AG04450 (cell line): ENCODE measurements around the gene GP9. TPM values are rescaled to one million over a fixed set of nuclear protein-coding genes. Genes with fewer than 3 reads are reported as not detected.

Experiments
- CTCF ChIA-PET: fragments of 300-600, 350-600 bp; formaldehyde crosslinking; extraction: SDS; loops from one replicate; lab custom pipeline; 2022; ENCODE audit warnings: antibody characterized with exemption, inconsistent platforms; lab: Charles Lee
- POLR2A ChIA-PET: fragments of 350-600 bp; formaldehyde crosslinking; extraction: SDS; loops from one replicate; lab custom pipeline; 2021; ENCODE audit warnings: antibody characterized with exemption, inconsistent platforms; lab: Yijun Ruan, JAX
- DNase-seq: peaks from one replicate; pipeline ENCODE4 v3.0.0-alpha.2; 2011; ENCODE audit warnings: low read depth, low spot score
- H3K27ac ChIP-seq: one replicate; pipeline ENCODE4 v1.5.1; 2012; ENCODE audit warnings: low read depth, low read length, control low read depth
- H3K27me3 ChIP-seq: one replicate; pipeline ENCODE4 v1.6.0; 2012; ENCODE audit warnings: low read length; ENCODE audit not compliant: control insufficient read depth, insufficient read depth
- H3K4me3 ChIP-seq: 2 replicates; pipeline ENCODE4 v1.5.1; 2011; ENCODE audit warnings: mild to moderate bottlenecking, low read depth, low read length, control low read depth
- H3K9me3 ChIP-seq: 2 replicates; pipeline ENCODE4 v1.5.1; 2012; ENCODE audit warnings: low read length; ENCODE audit not compliant: control insufficient read depth, insufficient read depth
- polyA minus RNA-seq: library from RNA; depleted of rRNA, polyadenylated mRNA; stranded (reverse); fragments of >200 nt; gene quantifications from 2 replicates; pipeline ENCODE4 v1.2.3, GENCODE V29; 2011; rRNA and poly(A)+ RNA removed
- polyA plus RNA-seq: library from polyadenylated mRNA; depleted of rRNA; stranded (reverse); fragments of >200 nt; gene quantifications from 2 replicates; pipeline ENCODE4 v1.2.3, GENCODE V29; 2011; rRNA removed
- TF ChIP-seq, protein P1 (sequence below): IDR thresholded peaks from 2 replicates; pipeline ENCODE4 v1.5.1; 2011; ENCODE audit warnings: low read depth, low read length, control low read depth, inconsistent platforms

The GP9 gene
- polyA plus RNA-seq (not detected in 2 replicates), polyA minus RNA-seq (not detected in 2 replicates)

- H3K27me3 ChIP-seq = peaks cover 33% of the 10 kb centered on the region
- ChIA-PET POLR2A (no interaction called here), CTCF (interaction anchor here (0.8 kb wide), 1 partner anchor 90 kb away, joined by 3 read pairs; no protein-coding TSS in a partner anchor)
- no peaks in the 10 kb centered on the region for H3K9me3 ChIP-seq
- no peak within 1 kb of the TSS for H3K27ac ChIP-seq
- no peak within 1 kb of the TSS for H3K4me3 ChIP-seq
- DNase-seq = no peak
- TF ChIP-seq, protein P1, sequence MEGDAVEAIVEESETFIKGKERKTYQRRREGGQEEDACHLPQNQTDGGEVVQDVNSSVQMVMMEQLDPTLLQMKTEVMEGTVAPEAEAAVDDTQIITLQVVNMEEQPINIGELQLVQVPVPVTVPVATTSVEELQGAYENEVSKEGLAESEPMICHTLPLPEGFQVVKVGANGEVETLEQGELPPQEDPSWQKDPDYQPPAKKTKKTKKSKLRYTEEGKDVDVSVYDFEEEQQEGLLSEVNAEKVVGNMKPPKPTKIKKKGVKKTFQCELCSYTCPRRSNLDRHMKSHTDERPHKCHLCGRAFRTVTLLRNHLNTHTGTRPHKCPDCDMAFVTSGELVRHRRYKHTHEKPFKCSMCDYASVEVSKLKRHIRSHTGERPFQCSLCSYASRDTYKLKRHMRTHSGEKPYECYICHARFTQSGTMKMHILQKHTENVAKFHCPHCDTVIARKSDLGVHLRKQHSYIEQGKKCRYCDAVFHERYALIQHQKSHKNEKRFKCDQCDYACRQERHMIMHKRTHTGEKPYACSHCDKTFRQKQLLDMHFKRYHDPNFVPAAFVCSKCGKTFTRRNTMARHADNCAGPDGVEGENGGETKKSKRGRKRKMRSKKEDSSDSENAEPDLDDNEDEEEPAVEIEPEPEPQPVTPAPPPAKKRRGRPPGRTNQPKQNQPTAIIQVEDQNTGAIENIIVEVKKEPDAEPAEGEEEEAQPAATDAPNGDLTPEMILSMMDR = no peak
Observed at GRCh38 chr3:129060276-129061022, at the start of gene GP9. GP9 (plus strand) TSS chr3:129060779; CDS start chr3:129061740, 961 bp downstream.

DNA sequence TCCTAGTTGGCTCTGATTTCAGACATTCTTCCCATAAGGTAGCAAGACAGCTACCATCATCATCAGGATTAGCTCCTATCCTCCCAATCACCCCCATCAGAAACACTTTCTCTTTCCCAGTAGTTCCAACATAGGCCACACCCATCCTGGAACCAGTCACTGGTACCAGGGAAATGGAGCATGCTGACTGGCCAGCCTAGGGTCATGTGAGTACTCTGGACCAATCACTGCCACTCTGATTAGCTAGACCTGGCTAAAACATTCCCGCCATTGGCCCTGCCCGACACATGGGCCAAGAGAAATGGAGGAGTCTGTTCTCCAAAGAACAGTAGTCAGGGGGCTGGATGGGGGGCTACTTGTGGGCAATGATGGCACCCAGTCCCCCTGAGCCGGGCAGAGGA lies 47.1 kb upstream of the GP9 start:
- TF ChIP-seq, protein P1 = no peak
- POLR2A ChIA-PET = interaction anchor here (0.6 kb wide), 1 partner anchor 233 kb away, joined by 3 read pairs; no protein-coding TSS in a partner anchor

DNA sequence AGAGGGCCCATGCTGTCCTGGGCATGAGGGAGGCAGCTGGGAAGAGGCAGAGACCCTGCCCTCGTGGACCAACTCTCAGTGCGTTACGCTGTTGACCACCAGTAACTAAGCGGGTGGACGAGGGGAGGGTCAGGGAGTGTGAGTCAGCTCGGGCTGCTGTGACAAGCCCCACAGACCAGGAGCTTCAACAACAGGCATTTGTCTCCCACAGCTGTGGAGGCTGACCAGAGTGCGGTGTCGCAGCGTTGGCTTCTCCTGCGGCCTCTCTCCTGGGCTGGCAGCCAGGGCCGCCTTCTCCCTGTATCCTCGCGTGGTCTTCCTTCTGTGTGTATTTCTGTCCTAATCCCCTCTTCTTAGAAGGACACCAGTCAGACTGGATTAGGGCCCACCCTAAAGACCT lies 46.4 kb upstream of the GP9 start:
- Histone ChIP-seq H3K4me3 (no peak overlapping the region), H3K9me3 (no peaks in the 10 kb centered on the region; the same call in 1 of the 2 replicates), H3K27me3 (peaks cover 3% of the 10 kb centered on the region), H3K27ac (no peak overlapping the region)
- DNase-seq = no peak
- TF ChIP-seq, protein P1 = no peak
- CTCF ChIA-PET = interaction anchor here (1.0 to 2.8 kb wide), 2 partner anchors 39 to 44 kb away, joined by 3 to 8 read pairs; no protein-coding TSS in a partner anchor
- POLR2A ChIA-PET = no interaction called here

More for the DNA sequence above, 47.1 kb upstream of the GP9 start:
- DNase-seq = no peak
- Histone ChIP-seq H3K9me3 (no peaks in the 10 kb centered on the region; the same call in 1 of the 2 replicates), H3K4me3 (no peak overlapping the region), H3K27ac (no peak overlapping the region), H3K27me3 (peaks cover 4% of the 10 kb centered on the region)
- CTCF ChIA-PET = interaction anchor here (0.7 to 2.8 kb wide), 3 partner anchors 40 to 44 kb away, joined by 3 to 8 read pairs (median 3); no protein-coding TSS in a partner anchor

- POLR2A ChIA-PET = no interaction called here
- Histone ChIP-seq H3K4me3 (no peak overlapping the region), H3K9me3 (no peaks in the 10 kb centered on the region; the same call in 1 of the 2 replicates), H3K27ac (no peak overlapping the region), H3K27me3 (no peaks in the 10 kb centered on the region)
- TF ChIP-seq, protein P1 = no peak
- no peak for DNase-seq
- CTCF ChIA-PET = interaction anchor here (1.0 to 2.8 kb wide), 2 partner anchors 39 to 44 kb away, joined by 3 to 8 read pairs; no protein-coding TSS in a partner anchor
Observed at GRCh38 chr3:129014793-129015345, 45.7 kb upstream of the GP9 start.
